ENCODE measurements around the gene TMSB15B.
"Not testable (repeated sequence)": the region's sequence is repeated elsewhere in the genome, so short reads cannot be mapped to it uniquely, and the experiment has no call there.

The TMSB15B gene

DNA sequence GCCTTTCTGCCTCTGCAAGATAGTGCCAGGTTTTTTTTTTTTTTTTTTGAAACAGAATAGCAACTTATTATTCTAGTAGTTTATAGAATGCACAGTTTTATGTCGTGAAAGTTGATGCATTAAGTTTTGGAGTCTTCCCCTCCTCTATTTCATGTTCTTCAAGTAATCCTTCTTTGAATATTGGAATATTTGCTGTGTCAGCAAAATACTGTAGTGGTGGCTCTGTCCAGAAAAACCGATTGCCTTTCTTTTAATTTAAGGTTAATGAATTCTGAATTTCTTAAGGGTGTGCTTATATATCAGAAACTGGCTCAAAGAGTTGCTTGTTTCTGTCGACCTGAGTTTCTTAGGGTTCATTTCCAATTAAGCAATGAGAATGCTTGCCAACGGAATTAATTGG lies 34.8 kb upstream of the TMSB15B start:
- DNase-seq (ENCODE audit: low read depth), result no peak
- no peak for TF ChIP-seq MYC (IDR thresholded peaks at IDR 0.05; ENCODE audit: low read depth, low read length)
- no peak overlapping the region for H3K4me3 ChIP-seq (ENCODE audit: low read depth, low read length)

DNA sequence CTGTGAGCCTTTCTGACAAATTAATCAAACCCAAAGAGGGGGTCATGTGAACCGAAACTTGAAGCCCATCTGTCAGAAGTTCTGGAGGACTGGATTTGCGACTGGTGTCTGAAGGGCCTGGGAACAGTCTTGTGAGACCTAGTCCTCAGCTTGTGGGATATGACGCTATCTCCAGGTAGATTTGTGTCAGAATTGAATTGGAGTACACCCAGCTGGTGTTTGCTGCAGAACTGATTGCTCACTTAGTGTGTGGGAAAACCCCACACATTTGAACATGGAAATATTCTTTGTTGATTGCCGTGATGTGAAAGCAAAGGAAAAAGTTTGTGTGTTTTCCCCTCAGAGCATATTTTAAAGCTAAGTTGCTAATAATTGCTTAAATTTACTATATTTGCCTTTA lies 30.3 kb upstream of the TMSB15B start:
- no peak overlapping the region for H3K4me3 ChIP-seq (ENCODE audit: low read depth, low read length)
- TF ChIP-seq POLR2A (IDR thresholded peaks at IDR 0.05; ENCODE audit: extremely low read depth, insufficient read length) (no peak), MYC (IDR thresholded peaks at IDR 0.05; ENCODE audit: low read depth, low read length) (no peak)
- TF ChIP-seq, protein P1, sequence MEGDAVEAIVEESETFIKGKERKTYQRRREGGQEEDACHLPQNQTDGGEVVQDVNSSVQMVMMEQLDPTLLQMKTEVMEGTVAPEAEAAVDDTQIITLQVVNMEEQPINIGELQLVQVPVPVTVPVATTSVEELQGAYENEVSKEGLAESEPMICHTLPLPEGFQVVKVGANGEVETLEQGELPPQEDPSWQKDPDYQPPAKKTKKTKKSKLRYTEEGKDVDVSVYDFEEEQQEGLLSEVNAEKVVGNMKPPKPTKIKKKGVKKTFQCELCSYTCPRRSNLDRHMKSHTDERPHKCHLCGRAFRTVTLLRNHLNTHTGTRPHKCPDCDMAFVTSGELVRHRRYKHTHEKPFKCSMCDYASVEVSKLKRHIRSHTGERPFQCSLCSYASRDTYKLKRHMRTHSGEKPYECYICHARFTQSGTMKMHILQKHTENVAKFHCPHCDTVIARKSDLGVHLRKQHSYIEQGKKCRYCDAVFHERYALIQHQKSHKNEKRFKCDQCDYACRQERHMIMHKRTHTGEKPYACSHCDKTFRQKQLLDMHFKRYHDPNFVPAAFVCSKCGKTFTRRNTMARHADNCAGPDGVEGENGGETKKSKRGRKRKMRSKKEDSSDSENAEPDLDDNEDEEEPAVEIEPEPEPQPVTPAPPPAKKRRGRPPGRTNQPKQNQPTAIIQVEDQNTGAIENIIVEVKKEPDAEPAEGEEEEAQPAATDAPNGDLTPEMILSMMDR (IDR thresholded peaks at IDR 0.05; ENCODE audit: low read depth, low read length), result no peak
- TF ChIP-seq, protein P2, sequence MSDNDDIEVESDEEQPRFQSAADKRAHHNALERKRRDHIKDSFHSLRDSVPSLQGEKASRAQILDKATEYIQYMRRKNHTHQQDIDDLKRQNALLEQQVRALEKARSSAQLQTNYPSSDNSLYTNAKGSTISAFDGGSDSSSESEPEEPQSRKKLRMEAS (IDR thresholded peaks at IDR 0.05; ENCODE audit: low read depth, low read length), result no peak
- DNase-seq (ENCODE audit: low read depth), result no peak

DNA sequence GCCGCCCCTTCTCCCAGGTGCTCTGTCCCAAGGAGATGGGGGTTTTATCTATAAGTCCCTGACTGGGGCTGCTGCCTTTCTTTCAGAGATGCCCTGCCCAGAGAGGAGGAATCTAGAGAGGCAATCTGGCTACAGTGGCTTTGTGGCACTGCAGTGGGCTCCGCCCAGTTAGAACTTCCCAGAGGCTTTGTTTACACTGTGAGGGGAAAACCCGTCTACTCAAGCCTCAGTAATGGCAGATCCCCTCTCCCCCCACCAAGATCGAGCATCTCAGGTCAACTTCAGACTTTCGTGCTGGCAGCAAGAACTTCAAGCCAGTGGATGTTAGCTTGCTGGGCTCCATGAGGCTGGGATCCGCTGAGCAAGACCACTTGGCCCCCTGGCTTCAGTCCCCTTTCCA lies 22.2 kb upstream of the TMSB15B start:
- DNase-seq (ENCODE audit: low read depth), result not testable (repeated sequence)

DNA sequence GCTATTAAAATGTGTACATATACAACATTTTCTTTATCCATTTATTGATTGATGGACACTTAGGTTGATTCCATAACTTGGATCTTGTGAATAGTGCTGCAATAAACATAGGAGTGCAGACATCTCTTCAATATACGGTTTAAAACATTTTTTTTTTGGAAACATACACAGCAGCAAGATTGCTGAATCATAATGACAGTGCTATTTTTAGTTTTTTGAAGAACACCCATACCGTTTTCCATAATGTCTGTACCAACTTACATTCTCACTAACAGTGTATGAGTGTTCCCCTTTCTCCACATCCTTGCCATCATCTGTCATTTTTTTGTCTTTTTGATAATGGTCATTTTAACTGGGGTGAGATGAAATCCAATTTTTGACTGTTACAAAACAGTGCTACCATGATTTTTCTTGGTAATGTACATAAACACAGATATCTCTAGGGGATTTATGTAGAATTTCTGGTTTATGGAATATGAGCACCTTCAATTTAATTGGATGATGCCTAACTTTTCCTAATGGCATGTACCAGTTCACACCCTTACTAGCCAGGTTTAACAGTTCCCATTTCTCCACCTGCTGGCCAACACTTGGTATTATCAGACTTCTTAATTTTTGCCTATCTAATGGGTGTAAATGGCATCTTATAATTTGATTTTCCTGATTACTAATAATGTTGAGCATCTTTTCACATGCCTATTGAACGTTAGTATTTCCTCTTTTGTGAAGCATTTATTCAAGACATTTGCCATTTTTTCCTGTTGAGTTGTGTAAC lies 21.0 kb upstream of the TMSB15B start:
- H3K4me3 ChIP-seq (ENCODE audit: low read depth, low read length), result no peak overlapping the region
- peak; percentile 19 for DNase-seq (ENCODE audit: low read depth)
- TF ChIP-seq MYC (IDR thresholded peaks at IDR 0.05; ENCODE audit: low read depth, low read length), result no peak
- TF ChIP-seq, protein P1 (IDR thresholded peaks at IDR 0.05; ENCODE audit: low read depth, low read length), result no peak
- TF ChIP-seq, protein P2 (IDR thresholded peaks at IDR 0.05; ENCODE audit: low read depth, low read length), result no peak
- TF ChIP-seq POLR2A (IDR thresholded peaks at IDR 0.05; ENCODE audit: extremely low read depth, insufficient read length), result no peak

More for the DNA sequence above, 22.2 kb upstream of the TMSB15B start:
- not testable (repeated sequence) for H3K4me3 ChIP-seq (ENCODE audit: low read depth, low read length)

DNA sequence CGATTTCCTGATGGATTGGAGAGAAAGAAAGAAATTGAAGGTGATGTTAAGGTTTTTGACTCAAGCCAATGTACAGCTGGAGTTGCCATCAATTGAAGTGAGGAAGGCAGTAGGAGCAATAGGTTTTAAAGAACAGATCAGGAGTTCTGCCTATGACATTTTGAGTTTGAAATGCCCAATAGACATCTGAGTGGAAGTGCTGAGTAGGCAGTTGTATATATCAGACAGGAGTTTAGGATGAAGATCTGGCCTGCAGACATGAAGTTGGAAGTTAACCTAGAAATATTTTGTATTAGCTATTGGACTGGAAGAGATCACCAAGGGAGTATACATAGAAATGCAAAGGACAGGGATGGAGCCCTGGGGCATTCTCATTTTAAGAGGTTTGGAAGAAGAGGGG lies 12.9 kb upstream of the TMSB15B start:
- DNase-seq (ENCODE audit: low read depth), result no peak
- no peak overlapping the region for H3K4me3 ChIP-seq (ENCODE audit: low read depth, low read length)
- TF ChIP-seq POLR2A (IDR thresholded peaks at IDR 0.05; ENCODE audit: extremely low read depth, insufficient read length) (no peak), MYC (IDR thresholded peaks at IDR 0.05; ENCODE audit: low read depth, low read length) (no peak)
- TF ChIP-seq, protein P2 (IDR thresholded peaks at IDR 0.05; ENCODE audit: low read depth, low read length), result no peak
- TF ChIP-seq, protein P1 (IDR thresholded peaks at IDR 0.05; ENCODE audit: low read depth, low read length), result no peak

DNA sequence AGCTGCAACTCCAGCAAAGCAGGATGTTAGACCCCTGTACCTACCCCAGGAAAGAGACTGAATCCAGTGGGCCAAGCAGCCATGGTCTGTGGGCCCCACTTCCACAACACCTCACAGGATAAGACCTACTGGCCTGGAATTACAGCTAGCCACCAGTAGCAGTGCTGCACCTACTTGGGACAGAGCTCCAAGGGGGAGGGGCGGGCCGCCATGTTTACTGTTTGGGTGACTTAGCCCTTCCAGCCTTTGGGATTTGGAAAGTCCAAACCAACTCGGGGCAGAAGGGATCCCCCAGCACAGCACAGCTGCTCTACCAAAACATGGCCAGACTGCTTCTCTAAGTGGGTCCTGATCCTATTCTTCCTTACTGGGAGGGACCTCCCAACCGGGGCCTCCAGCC lies 9.1 kb upstream of the TMSB15B start:
- no peak for TF ChIP-seq MYC (IDR thresholded peaks at IDR 0.05; ENCODE audit: low read depth, low read length)
- TF ChIP-seq, protein P1 (IDR thresholded peaks at IDR 0.05; ENCODE audit: low read depth, low read length), result no peak
- H3K4me3 ChIP-seq (ENCODE audit: low read depth, low read length), result no peak overlapping the region
- DNase-seq (ENCODE audit: low read depth), result no peak

DNA sequence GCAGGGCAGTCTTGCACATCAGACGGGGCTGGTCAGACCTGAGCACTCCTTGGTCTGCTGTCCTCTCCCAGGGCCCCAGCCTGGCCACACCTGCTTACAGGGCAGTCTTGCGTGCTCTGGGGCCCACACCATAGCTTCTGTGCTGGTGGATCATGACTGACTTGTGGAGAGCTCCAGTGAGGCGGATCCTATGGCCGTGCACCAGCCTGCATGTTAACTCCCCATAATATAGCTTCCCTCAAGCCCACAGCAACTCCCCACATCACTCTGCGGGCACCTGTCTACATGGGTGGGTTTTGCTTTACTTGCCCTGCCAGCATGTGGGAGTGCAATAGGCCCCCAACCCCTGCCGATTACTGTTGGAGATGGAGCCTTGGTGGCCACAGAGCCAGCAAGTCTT lies 8.2 kb upstream of the TMSB15B start:
- TF ChIP-seq, protein P2 (IDR thresholded peaks at IDR 0.05; ENCODE audit: low read depth, low read length), result no peak
- TF ChIP-seq, protein P1 (IDR thresholded peaks at IDR 0.05; ENCODE audit: low read depth, low read length), result no peak
- TF ChIP-seq MYC (IDR thresholded peaks at IDR 0.05; ENCODE audit: low read depth, low read length) (no peak), POLR2A (IDR thresholded peaks at IDR 0.05; ENCODE audit: extremely low read depth, insufficient read length) (no peak)
- no peak overlapping the region for H3K4me3 ChIP-seq (ENCODE audit: low read depth, low read length)
- DNase-seq (ENCODE audit: low read depth), result no peak

DNA sequence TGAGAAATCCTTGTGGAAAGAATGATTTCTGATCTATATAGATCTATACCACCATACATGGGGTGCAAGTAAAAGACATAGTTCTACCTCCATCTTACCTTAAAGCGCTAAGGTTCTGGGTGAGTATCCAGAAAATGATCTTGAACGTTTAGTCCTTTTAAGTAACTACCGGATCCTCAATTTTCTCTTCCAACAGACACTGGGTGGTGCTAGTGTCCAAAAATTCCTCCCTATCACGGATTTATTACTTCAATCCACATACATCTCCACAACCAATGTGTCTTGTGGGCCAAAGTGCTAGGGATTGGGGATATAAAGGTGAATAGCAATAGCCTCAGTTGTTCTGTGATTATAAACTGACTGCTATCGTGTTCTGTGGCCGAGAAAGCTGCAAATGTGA lies 1.8 kb upstream of the TMSB15B start:
- DNase-seq (ENCODE audit: low read depth); H3K4me3 ChIP-seq (ENCODE audit: low read depth, low read length): not testable (repeated sequence)

DNA sequence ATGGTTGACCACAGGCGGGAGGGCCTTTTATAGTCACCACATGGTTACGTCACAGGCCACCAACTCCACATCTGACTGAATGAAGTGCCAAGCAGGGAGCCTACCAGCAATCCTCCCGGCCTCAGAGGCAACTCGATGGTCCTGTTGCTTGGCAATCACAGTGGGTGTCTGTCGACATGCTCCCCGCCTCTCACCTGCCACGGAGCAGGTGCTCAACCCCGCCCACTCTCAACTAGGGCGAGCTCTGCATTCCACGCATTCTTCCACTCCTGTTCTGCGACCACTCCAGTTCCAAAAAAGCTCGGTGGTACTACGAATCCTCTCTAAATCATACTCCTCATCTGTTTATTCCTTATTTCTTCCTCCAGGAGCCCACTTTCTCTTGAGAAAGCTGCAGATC lies 21.1 kb downstream of the TMSB15B start:
- H3K4me3 ChIP-seq (ENCODE audit: low read depth, low read length); DNase-seq (ENCODE audit: low read depth): not testable (repeated sequence)

Measured in NB4 (cell line).